ENCODE results near the gene CBFA2T3.

The CBFA2T3 gene

DNA sequence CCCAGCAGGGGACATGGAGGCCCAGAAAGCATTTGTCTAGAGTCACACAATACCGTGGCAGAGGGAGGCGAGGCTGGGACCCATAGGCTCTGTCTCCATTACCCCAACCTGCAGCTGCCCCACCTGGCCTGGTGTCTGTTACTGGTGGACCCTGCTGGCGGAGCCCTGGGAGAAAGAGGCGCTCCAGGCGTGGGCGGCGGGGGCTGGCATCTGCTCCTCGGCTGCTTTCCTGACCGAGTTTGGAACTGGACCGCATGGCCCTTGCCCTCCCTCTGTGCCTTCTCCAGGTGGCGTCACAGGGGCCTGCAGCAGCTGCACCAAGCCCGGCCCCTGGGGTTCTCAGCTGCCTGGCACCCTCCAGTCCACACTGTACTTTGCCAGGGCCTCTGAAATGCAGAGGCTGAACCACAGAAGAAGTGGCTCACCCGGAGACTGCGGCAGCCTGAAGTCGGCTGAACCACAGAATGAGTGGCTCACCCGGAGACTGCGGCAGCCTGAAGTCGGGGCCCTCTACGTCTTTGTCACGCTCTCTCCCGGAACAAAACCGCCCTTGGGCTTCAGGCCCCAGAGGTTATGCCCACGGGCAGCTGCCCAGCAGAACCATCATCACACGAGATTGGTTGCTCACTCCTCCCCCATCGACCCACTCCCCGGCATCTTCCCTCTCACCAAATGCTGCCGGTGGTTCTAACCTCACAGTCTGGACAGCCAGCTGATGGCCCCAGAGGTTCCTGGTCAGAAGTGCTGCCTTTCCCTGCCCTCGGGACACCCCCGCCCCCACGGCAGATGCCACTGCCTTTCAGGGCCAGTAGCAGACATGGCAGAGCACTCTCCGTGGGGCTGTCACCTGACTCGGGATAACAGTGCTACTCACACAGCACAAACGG, 20.2 kb downstream of the CBFA2T3 start:
- H3K4me3 ChIP-seq (ENCODE audit: low read depth, low read length): no peak overlapping the region
- in situ Hi-C loops (cut with HindIII; ENCODE audit: low sequenced_read_pairs): loop anchor here (25.0 kb wide), 1 partner anchor 256 kb away; the partner anchor contains the start of genes SLC22A31 and ZNF778
- no peak for DNase-seq (ENCODE audit: low read depth)
- TF ChIP-seq, protein P1, sequence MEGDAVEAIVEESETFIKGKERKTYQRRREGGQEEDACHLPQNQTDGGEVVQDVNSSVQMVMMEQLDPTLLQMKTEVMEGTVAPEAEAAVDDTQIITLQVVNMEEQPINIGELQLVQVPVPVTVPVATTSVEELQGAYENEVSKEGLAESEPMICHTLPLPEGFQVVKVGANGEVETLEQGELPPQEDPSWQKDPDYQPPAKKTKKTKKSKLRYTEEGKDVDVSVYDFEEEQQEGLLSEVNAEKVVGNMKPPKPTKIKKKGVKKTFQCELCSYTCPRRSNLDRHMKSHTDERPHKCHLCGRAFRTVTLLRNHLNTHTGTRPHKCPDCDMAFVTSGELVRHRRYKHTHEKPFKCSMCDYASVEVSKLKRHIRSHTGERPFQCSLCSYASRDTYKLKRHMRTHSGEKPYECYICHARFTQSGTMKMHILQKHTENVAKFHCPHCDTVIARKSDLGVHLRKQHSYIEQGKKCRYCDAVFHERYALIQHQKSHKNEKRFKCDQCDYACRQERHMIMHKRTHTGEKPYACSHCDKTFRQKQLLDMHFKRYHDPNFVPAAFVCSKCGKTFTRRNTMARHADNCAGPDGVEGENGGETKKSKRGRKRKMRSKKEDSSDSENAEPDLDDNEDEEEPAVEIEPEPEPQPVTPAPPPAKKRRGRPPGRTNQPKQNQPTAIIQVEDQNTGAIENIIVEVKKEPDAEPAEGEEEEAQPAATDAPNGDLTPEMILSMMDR (IDR thresholded peaks at IDR 0.05; ENCODE audit: low read depth, low read length, missing control alignments): no peak

DNA sequence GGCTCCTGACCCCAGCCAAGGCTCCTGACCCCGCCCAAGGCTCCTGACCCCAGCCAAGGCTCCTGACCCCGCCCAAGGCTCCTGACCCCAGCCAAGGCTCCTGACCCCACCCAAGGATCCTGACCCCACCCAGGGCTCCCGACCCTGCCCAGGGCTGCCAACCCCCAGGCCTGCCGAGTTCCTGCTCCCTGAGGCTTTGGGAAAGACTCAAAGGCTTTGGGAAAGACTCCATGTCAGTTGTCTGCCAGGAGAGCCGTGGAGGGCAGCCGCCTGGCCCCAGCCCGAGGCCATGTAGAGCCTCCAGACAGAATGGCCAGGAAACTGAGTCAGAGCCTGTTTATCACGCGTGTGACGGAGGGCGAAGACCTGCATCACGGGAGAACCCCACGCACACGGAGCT, 21.1 kb downstream of the CBFA2T3 start:
- DNase-seq (ENCODE audit: low read depth): no peak
- no peak overlapping the region for H3K4me3 ChIP-seq (ENCODE audit: low read depth, low read length)
- in situ Hi-C loops (cut with HindIII; ENCODE audit: low sequenced_read_pairs): loop anchor here (25.0 kb wide), 1 partner anchor 256 kb away; the partner anchor contains the start of genes SLC22A31 and ZNF778
- TF ChIP-seq, protein P1 (IDR thresholded peaks at IDR 0.05; ENCODE audit: low read depth, low read length, missing control alignments): no peak

DNA sequence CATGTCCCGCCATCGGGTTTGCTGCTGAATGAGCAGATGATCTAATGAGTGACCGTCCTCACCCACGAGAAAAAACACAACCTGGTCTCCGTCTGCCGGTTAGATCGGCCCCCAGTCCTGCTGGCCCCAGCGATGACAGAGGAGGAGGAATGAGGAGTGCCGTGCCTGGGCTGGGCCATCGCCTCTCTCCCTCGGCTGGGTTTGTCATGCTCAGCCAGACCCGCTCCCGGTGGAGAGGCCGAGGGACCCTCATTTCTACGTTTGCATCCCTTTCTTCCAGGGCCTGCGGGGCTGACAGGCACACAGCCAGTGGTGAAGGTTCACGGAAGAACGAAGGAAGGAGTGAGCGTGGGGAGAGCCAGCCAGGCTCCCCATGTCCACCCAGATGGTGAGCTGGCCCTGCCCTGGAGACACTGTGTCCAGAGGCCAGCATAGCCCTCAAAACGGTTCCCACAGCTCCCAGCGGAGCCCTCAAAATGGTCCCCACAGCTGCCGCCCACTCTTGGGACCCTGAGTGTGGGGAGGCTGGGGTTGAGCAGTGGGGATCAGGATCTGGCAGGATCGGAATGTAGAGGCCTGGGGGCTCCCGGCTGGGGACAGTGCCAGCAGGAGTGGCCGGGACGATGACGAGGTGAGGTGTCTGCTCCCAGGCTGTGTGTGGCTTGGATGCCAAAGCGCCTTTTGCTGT, 23.9 kb downstream of the CBFA2T3 start:
- H3K4me3 ChIP-seq (ENCODE audit: low read depth, low read length): no peak overlapping the region
- no peak for DNase-seq (ENCODE audit: low read depth)
- in situ Hi-C loops (cut with HindIII; ENCODE audit: low sequenced_read_pairs): loop anchor here (25.0 kb wide), 1 partner anchor 259 kb away; the partner anchor contains the start of genes SLC22A31 and ZNF778
- TF ChIP-seq, protein P1 (IDR thresholded peaks at IDR 0.05; ENCODE audit: low read depth, low read length, missing control alignments): no peak

DNA sequence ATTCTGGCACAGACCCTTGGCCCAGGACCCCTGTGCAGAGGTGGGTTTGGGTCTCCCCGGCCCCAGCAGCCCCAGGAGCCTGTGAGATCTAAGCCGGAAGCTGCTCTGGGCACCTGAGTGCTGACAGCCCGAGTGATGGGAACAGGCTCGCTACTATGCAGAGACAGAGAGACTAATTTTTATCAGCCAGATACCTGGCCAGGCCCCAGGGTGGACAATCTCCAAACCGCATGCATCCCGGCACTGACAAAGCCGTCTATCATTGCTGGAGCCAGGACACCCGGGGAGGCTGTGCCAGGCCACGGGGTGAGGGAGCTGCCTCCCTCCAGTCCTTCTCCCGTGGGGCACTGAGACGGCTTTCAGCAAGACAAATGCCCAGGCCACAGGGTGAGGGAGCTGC, 25.0 kb downstream of the CBFA2T3 start:
- TF ChIP-seq, protein P1 (IDR thresholded peaks at IDR 0.05; ENCODE audit: low read depth, low read length, missing control alignments): no peak

DNA sequence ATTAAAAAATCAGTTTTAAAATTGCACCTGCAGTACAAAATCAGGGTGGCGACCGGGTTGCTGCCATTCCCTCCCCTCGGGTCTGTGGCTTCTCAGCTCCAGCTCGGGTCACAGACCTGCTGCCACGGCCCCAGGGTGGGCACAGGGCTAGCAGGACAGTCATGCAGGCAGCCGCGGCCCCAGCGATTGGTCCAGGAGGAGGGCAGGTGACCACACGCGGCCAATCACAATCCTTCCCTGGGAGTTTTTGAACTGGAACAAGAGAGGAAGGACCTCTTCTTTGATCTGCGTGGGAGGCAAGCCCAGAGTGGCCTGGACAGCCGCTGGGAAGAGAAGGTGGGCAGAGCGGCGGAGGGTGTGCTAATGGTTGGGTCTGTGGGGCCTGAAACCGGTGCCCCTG, 25.5 kb downstream of the CBFA2T3 start:
- in situ Hi-C loops (cut with HindIII; ENCODE audit: low sequenced_read_pairs): loop anchor here (25.0 kb wide), 1 partner anchor 261 kb away; the partner anchor contains the start of genes SLC22A31 and ZNF778
- TF ChIP-seq, protein P1 (IDR thresholded peaks at IDR 0.05; ENCODE audit: low read depth, low read length, missing control alignments): no peak
- DNase-seq (ENCODE audit: low read depth): no peak
- no peak overlapping the region for H3K4me3 ChIP-seq (ENCODE audit: low read depth, low read length)

More for the DNA sequence above, 25.0 kb downstream of the CBFA2T3 start:
- in situ Hi-C loops (cut with HindIII; ENCODE audit: low sequenced_read_pairs): loop anchor here (25.0 kb wide), 1 partner anchor 260 kb away; the partner anchor contains the start of genes SLC22A31 and ZNF778
- H3K4me3 ChIP-seq (ENCODE audit: low read depth, low read length): no peak overlapping the region
- DNase-seq (ENCODE audit: low read depth): no peak

DNA sequence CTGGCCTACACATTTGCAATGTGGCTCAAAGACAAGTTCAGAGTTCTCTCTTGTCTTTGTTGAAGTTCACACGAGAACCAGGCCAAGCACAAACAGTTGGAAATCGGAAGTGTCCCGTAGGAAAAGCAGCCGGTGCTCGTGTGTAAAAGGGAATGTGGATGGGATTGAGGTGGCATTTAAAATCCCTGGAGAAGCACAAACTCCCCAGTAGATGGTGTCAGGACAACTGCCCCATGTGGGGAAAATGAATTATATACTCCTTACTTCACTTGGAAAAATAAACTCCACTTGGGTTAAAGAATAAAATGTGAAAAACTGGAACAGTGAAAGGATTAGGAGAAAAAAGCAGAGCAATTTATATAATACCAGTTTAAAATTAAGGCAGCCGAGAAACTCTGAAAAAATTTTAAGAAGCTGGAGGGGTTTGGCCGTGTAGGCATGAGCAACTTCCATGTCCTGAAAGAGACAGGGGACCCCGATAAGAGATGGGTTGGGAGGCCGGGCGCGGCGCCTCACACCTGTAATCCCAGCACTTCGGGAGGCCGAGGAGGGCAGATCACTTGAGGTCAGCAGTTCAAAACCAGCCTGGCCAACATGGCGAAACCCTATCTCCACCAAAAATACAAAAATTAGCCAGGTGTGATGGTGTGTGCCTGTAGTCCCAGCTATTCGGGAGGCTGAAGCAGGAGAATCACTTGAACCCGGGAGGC, 28.1 kb downstream of the CBFA2T3 start:
- no peak overlapping the region for H3K4me3 ChIP-seq (ENCODE audit: low read depth, low read length)
- in situ Hi-C loops (cut with HindIII; ENCODE audit: low sequenced_read_pairs): no loop called here
- DNase-seq (ENCODE audit: low read depth): no peak
- TF ChIP-seq, protein P1 (IDR thresholded peaks at IDR 0.05; ENCODE audit: low read depth, low read length, missing control alignments): no peak
